Lung (tissue), 12 donors: ENCODE results near the gene SPHKAP. TPM values are rescaled to one million over a fixed set of nuclear protein-coding genes. Genes with fewer than 3 reads are reported as not detected.

ENCODE experiments used
- ATAC-seq: fragments of 200-7000 bp; cut with Tn5 transposase; one replicate; pipeline ENCODE4 v1.9.1; 2020; ENCODE audit warnings: moderate number of reproducible peaks; ENCODE audit not compliant: insufficient read depth, low FRiP score
- DNase-seq, 3 donors: peaks; one replicate each; pipeline ENCODE4 v3.0.0-alpha.2; 2013 to 2017
- H3K27ac ChIP-seq, 2 donors: one replicate each; pipeline ENCODE4 v1.5.1; 2013; ENCODE audit warnings: mild to moderate bottlenecking in 2 of 2, moderate library complexity in 2 of 2, control low read depth in 1 of 2, inconsistent platforms in 1 of 2, low read depth in 1 of 2, low read length in 1 of 2
- H3K27me3 ChIP-seq, 3 donors: one replicate each; pipeline ENCODE4 v1.5.1; 2013; ENCODE audit warnings: low read length in 2 of 3; ENCODE audit not compliant: control insufficient read depth in 3 of 3, insufficient read depth in 3 of 3
- H3K36me3 ChIP-seq, 4 donors: one replicate each; pipeline ENCODE4 v1.5.1; 2013; ENCODE audit warnings: low read length in 4 of 4, mild to moderate bottlenecking in 1 of 4, moderate library complexity in 1 of 4; ENCODE audit not compliant: control insufficient read depth in 4 of 4, insufficient read depth in 4 of 4
- H3K4me1 ChIP-seq, 5 donors: one replicate each; pipeline ENCODE4 v1.5.1; 2013; ENCODE audit warnings: low read length in 5 of 5, mild to moderate bottlenecking in 2 of 5, moderate library complexity in 1 of 5; ENCODE audit not compliant: control insufficient read depth in 5 of 5, insufficient read depth in 5 of 5
- H3K4me3 ChIP-seq: one replicate; pipeline ENCODE4 v1.5.1; 2013; ENCODE audit warnings: mild to moderate bottlenecking, control low read depth, moderate library complexity
- H3K9ac ChIP-seq, 2 donors: one replicate each; pipeline ENCODE4 v1.5.1; 2013; ENCODE audit warnings: low read length in 2 of 2, control low read depth in 1 of 2; ENCODE audit not compliant: insufficient read depth in 1 of 2
- H3K9me3 ChIP-seq, 4 donors: one replicate each; pipeline ENCODE4 v1.5.1; 2013; ENCODE audit warnings: low read length in 3 of 4, mild to moderate bottlenecking in 1 of 4, moderate library complexity in 1 of 4; ENCODE audit not compliant: control insufficient read depth in 4 of 4, insufficient read depth in 3 of 4
- CTCF ChIP-seq: IDR thresholded peaks from 2 replicates; pipeline ENCODE4 v1.5.1; 2012; ENCODE audit warnings: mild to moderate bottlenecking; ENCODE audit errors: control extremely low read depth, extremely low read depth
- WGBS, 2 donors: extraction: QIAGEN DNeasy Blood & Tissue Kit; methylation state at CpG; one replicate each; pipeline ENCODE4 v1.1.7; 2013; 5-methylcytosine and 5-hydroxymethylcytosine counted together
- polyA plus RNA-seq, 2 donors: library from polyadenylated mRNA; stranded (reverse); fragments of 200-250 nt; gene quantifications; one replicate each; pipeline ENCODE4 v1.2.1, GENCODE V29; 2013
- total RNA-seq, 2 donors: library from RNA; depleted of rRNA in 1 of 2; stranded (reverse); fragments of >200 nt in 1 of 2; gene quantifications; one replicate each; pipeline ENCODE4 v1.2.1, GENCODE V29; 2014 to 2021
- donor health status: control.
- donor health status: control.
- donor health status: Bipolar disorder and iron deficiency.
- donor health status: healthy.
- donor health status: DM: yes; HTN: yes; CAD: no.

Gene SPHKAP
- total and polyA plus RNA-seq, 4 donors: 0.02 to 0.60 (median 0.03) TPM; not detected in 1

GRCh38 chr2:228136027-228136426 is 45.5 kb downstream of the SPHKAP start:
- WGBS, 2 donors: 54 to 79% methylated on average over 3 of the region's 3 CpGs
- H3K9ac ChIP-seq: no peak overlapping the region
- TF ChIP-seq CTCF: no peak
- ATAC-seq (no peak), DNase-seq (peak in 2 of 3 donors; percentile 14 to 19)
- H3K36me3 ChIP-seq: no peaks in the 10 kb centered on the region
- H3K27ac ChIP-seq: no peak overlapping the region
- no peaks in the 10 kb centered on the region for H3K27me3 ChIP-seq
- H3K4me1 ChIP-seq: peaks cover 0 to 4% (median 0%) of the 10 kb centered on the region in 5 donors
- no peaks in the 10 kb centered on the region for H3K9me3 ChIP-seq
- no peak overlapping the region for H3K4me3 ChIP-seq

GRCh38 chr2:228135300-228135699 is 46.2 kb downstream of the SPHKAP start:
- H3K4me3 ChIP-seq: no peak overlapping the region
- WGBS, 2 donors: 71 to 77% methylated on average over 2 of the region's 2 CpGs
- H3K27ac ChIP-seq: no peak overlapping the region
- no peaks in the 10 kb centered on the region for H3K27me3 ChIP-seq
- H3K4me1 ChIP-seq: peaks cover 0 to 4% (median 0%) of the 10 kb centered on the region in 5 donors
- H3K9me3 ChIP-seq: no peaks in the 10 kb centered on the region
- H3K36me3 ChIP-seq: no peaks in the 10 kb centered on the region
- H3K9ac ChIP-seq: no peak overlapping the region
- TF ChIP-seq CTCF: no peak
- ATAC-seq (no peak), DNase-seq (no peak)

GRCh38 chr2:228131833-228132232 is 49.7 kb downstream of the SPHKAP start:
- no peak for ATAC-seq

More at GRCh38 chr2:228131833-228132232, 49.7 kb downstream of the SPHKAP start:
- H3K36me3 ChIP-seq: no peaks in the 10 kb centered on the region
- no peak for TF ChIP-seq CTCF
- WGBS, 2 donors: 75 to 84% methylated on average over 8 of the region's 8 CpGs
- H3K4me3 ChIP-seq: no peak overlapping the region
- H3K27me3 ChIP-seq: no peaks in the 10 kb centered on the region
- peaks cover 0 to 2% (median 0%) of the 10 kb centered on the region in 5 donors for H3K4me1 ChIP-seq
- no peak overlapping the region for H3K27ac ChIP-seq
- H3K9ac ChIP-seq: no peak overlapping the region
- DNase-seq: no peak
- no peaks in the 10 kb centered on the region for H3K9me3 ChIP-seq
